B cell (primary cell): ENCODE results near the gene AHDC1. TPM values are rescaled to one million over a fixed set of nuclear protein-coding genes. Genes with fewer than 3 reads are reported as not detected.

ENCODE experiments used
- ATAC-seq: fragments of 200-7000 bp; cut with Tn5 transposase; one replicate; pipeline ENCODE4 v1.10.0; 2021; ENCODE audit warnings: low read depth, mild to moderate bottlenecking, moderate number of reproducible peaks, moderate library complexity
- CTCF ChIA-PET: fragments of 350-600 bp; sonication (Branson Sonifier 250); formaldehyde crosslinking; loops from one replicate; lab custom pipeline; 2021; ENCODE audit warnings: antibody characterized with exemption, inconsistent platforms; lab: Charles Lee
- POLR2A ChIA-PET: fragments of 350-600 bp; sonication (Branson Sonifier 250); formaldehyde crosslinking; loops from one replicate; lab custom pipeline; 2021; ENCODE audit warnings: antibody characterized with exemption; lab: Charles Lee
- DNase-seq: peaks from one replicate; pipeline ENCODE4 v3.0.0; 2013
- H2AFZ ChIP-seq: 2 replicates; pipeline ENCODE4 v1.6.1; 2012; ENCODE audit warnings: mild to moderate bottlenecking, low read depth, low read length; ENCODE audit not compliant: insufficient read depth, poor library complexity, severe bottlenecking
- H3K27ac ChIP-seq, 2 donors: 1 replicate in 1 of 2; 2 replicates in 1 of 2; pipeline ENCODE4 v1.5.1; 2012 to 2013; ENCODE audit warnings: low read length in 2 of 2, mild to moderate bottlenecking in 2 of 2, moderate library complexity in 1 of 2
- H3K27me3 ChIP-seq, 4 experiments: fragments of 200-600 bp in 1 of 4; sonication (generic) in 1 of 4; replicated peaks in 1 of 4; 1 replicate in 2 of 4; 2 replicates in 2 of 4; pipeline versions ENCODE4 v1.6.1 to v1.7.0; 2013 to 2016; ENCODE audit warnings: low read length in 3 of 4, mild to moderate bottlenecking in 2 of 4, mixed read lengths in 1 of 4, moderate library complexity in 1 of 4; ENCODE audit not compliant: insufficient read depth in 4 of 4, control insufficient read depth in 3 of 4; ENCODE audit errors: control extremely low read depth in 1 of 4
- H3K36me3 ChIP-seq, 2 experiments: replicated peaks in 1 of 2; 1 replicate in 1 of 2; 2 replicates in 1 of 2; pipeline versions ENCODE4 v1.6.1 to v1.7.1; 2013; ENCODE audit warnings: low read length in 1 of 2; ENCODE audit not compliant: insufficient read depth in 2 of 2, control insufficient read depth in 1 of 2; ENCODE audit errors: control extremely low read depth in 1 of 2, extremely low read depth in 1 of 2
- H3K4me1 ChIP-seq, 2 donors: fragments of 200-600 bp in 1 of 2; sonication (generic) in 1 of 2; 1 replicate in 1 of 2; 2 replicates in 1 of 2; pipeline versions ENCODE4 v1.5.1 to v1.6.1; 2013 to 2017; ENCODE audit warnings: low read length in 2 of 2; ENCODE audit not compliant: control insufficient read depth in 2 of 2, insufficient read depth in 2 of 2
- H3K4me2 ChIP-seq: replicated peaks from 2 replicates; pipeline ENCODE3; 2012; ENCODE audit warnings: mild to moderate bottlenecking, low read depth, low read length; ENCODE audit not compliant: poor library complexity, severe bottlenecking
- H3K4me3 ChIP-seq, 5 experiments: fragments of 200-600 bp in 1 of 5; sonication (generic) in 1 of 5; 1 replicate in 3 of 5; 2 replicates in 2 of 5; pipeline versions ENCODE4 v1.5.1 to v1.7.0; 2011 to 2016; ENCODE audit warnings: low read length in 4 of 5, mild to moderate bottlenecking in 4 of 5, low read depth in 2 of 5, control low read depth in 1 of 5, moderate library complexity in 1 of 5; ENCODE audit not compliant: insufficient read depth in 1 of 5; ENCODE audit errors: control extremely low read depth in 1 of 5, extremely low read depth in 1 of 5
- H3K79me2 ChIP-seq: fragments of 200-600 bp; sonication (generic); one replicate; pipeline ENCODE4 v1.6.0; 2016; ENCODE audit warnings: low read length; ENCODE audit not compliant: control insufficient read depth, insufficient read depth
- H3K9ac ChIP-seq: fragments of 200-600 bp; sonication (generic); 2 replicates; pipeline ENCODE4 v1.6.1; 2017; ENCODE audit warnings: mild to moderate bottlenecking, low read length, moderate library complexity
- H3K9me3 ChIP-seq, 3 donors: one replicate each; pipeline versions ENCODE4 v1.6.1 to v1.7.1; 2013; ENCODE audit warnings: low read length in 2 of 3; ENCODE audit not compliant: control insufficient read depth in 2 of 3, insufficient read depth in 1 of 3; ENCODE audit errors: control extremely low read depth in 1 of 3
- H4K20me1 ChIP-seq: 2 replicates; pipeline ENCODE4 v1.6.0; 2012; ENCODE audit warnings: mild to moderate bottlenecking, low read length; ENCODE audit not compliant: insufficient read depth, control insufficient read depth, poor library complexity, severe bottlenecking
- H3K27ac Mint-ChIP-seq: one replicate; pipeline ENCODE4 v1.8.0; 2021; ENCODE audit warnings: mixed read lengths
- H3K27me3 Mint-ChIP-seq: one replicate; pipeline ENCODE4 v1.8.0; 2021; ENCODE audit warnings: mixed read lengths
- H3K4me1 Mint-ChIP-seq: one replicate; pipeline ENCODE4 v1.8.0; 2021; ENCODE audit warnings: mixed read lengths
- H3K4me3 Mint-ChIP-seq: one replicate; pipeline ENCODE4 v1.8.0; 2021; ENCODE audit warnings: mixed read lengths
- H3K9me3 Mint-ChIP-seq: one replicate; pipeline ENCODE4 v1.8.0; 2022; ENCODE audit warnings: mixed read lengths; ENCODE audit not compliant: insufficient read depth
- CTCF ChIP-seq: fragments of 200-600 bp; IDR thresholded peaks from one replicate; pipeline ENCODE4 v1.8.0; 2022; ENCODE audit warnings: antibody characterized with exemption, mild to moderate bottlenecking
- EZH2 ChIP-seq: IDR thresholded peaks from 2 replicates; pipeline ENCODE4 v1.6.1; 2012; ENCODE audit warnings: borderline replicate concordance, low read depth, mild to moderate bottlenecking, moderate library complexity, low read length; ENCODE audit not compliant: insufficient read depth, poor library complexity, severe bottlenecking
- WGBS: methylation state at CpG from one replicate; pipeline ENCODE4 v1.1.5; 2013; ENCODE audit warnings: missing lambda C conversion rate; ENCODE audit not compliant: insufficient coverage; 5-methylcytosine and 5-hydroxymethylcytosine counted together
- intact Hi-C: fragments of 100-400 bp; cut with micrococcal nuclease; formaldehyde crosslinking; loops from one replicate; pipeline ENCODE4 v1.10.0; 2022
- polyA plus RNA-seq: library from polyadenylated mRNA; depleted of rRNA; stranded (reverse); fragments of >200 nt; gene quantifications from 2 replicates; pipeline ENCODE4 v1.2.3, GENCODE V29; 2012
- total RNA-seq, 2 donors: library from RNA; stranded (reverse); fragments of 120-200 nt in 1 of 2; gene quantifications; 1 replicate in 1 of 2; 2 replicates in 1 of 2; pipeline versions ENCODE4 v1.2.3 to v1.2.4, GENCODE V29; 2013 to 2022

Gene AHDC1
- total and polyA plus RNA-seq, 2 donors (not counting 1 experiment from before 2014, with no cell fraction given): 6.2 to 32.0 TPM

- Histone ChIP-seq H4K20me1 (peaks cover 71% of the 10 kb centered on the region), H2AFZ (no peak overlapping the region), H3K9me3 (no peaks in the 10 kb centered on the region), H3K27ac (no peak overlapping the region), H3K36me3 (peaks cover 0 to 14% of the 10 kb centered on the region in 2 experiments), H3K4me1 (peaks cover 32 to 56% of the 10 kb centered on the region in 2 donors), H3K4me2 (no peak overlapping the region), H3K79me2 (peaks cover 97% of the 10 kb centered on the region), H3K9ac (no peak overlapping the region), H3K4me3 (no peak overlapping the region), H3K27me3 (no peaks in the 10 kb centered on the region)
- Mint-ChIP-seq H3K27ac (no peak overlapping the region), H3K4me1 (peaks cover 12% of the 10 kb centered on the region), H3K4me3 (no peak overlapping the region), H3K9me3 (no peaks in the 10 kb centered on the region), H3K27me3 (no peaks in the 10 kb centered on the region)
- intact Hi-C loops: no loop called here
- WGBS: 92% methylated on average over 3 of the region's 8 CpGs
- ChIA-PET POLR2A (no interaction called here), CTCF (no interaction called here)
- ATAC-seq: no peak
- no peak for DNase-seq
- no peak for TF ChIP-seq EZH2
- TF ChIP-seq CTCF: no peak
Measured at GRCh38 chr1:27593678-27594563, 10.0 kb downstream of the AHDC1 start.
